Muscle layer of colon (tissue), 2 donors: Measurements from ENCODE around the gene MANBA.

Experiments
- H3K27ac ChIP-seq: one replicate; pipeline ENCODE4 v1.7.0; 2013; ENCODE audit warnings: low read depth, mild to moderate bottlenecking, low read length, moderate library complexity
- H3K27me3 ChIP-seq, 2 donors: one replicate each; pipeline ENCODE4 v1.7.0; 2013; ENCODE audit warnings: low read length in 2 of 2, mild to moderate bottlenecking in 2 of 2; ENCODE audit not compliant: insufficient read depth in 2 of 2, control insufficient read depth in 1 of 2
- H3K36me3 ChIP-seq: one replicate; pipeline ENCODE4 v1.7.0; 2013; ENCODE audit warnings: mild to moderate bottlenecking, low read length; ENCODE audit not compliant: insufficient read depth
- H3K4me1 ChIP-seq: one replicate; pipeline ENCODE4 v1.7.0; 2013; ENCODE audit warnings: mild to moderate bottlenecking, low read length; ENCODE audit not compliant: insufficient read depth
- H3K4me3 ChIP-seq, 2 donors: one replicate each; pipeline ENCODE4 v1.7.0; 2013; ENCODE audit warnings: low read length in 2 of 2, low read depth in 1 of 2, mild to moderate bottlenecking in 1 of 2, moderate library complexity in 1 of 2
- H3K9ac ChIP-seq: one replicate; pipeline ENCODE4 v1.7.0; 2013; ENCODE audit warnings: low read length
- H3K9me3 ChIP-seq: one replicate; pipeline ENCODE4 v1.7.0; 2013; ENCODE audit warnings: mild to moderate bottlenecking, low read length
- donor health status: abdominal sarcoma.
- donor health status: Adenocarcinoma of cecum.

Gene MANBA

GRCh38 chr4:102616636-102617035 lies 144.1 kb downstream of the MANBA start:
- Histone ChIP-seq H3K36me3 (peaks cover 46% of the 10 kb centered on the region), H3K27me3 (no peaks in the 10 kb centered on the region), H3K27ac (no peak overlapping the region), H3K4me3 (no peak overlapping the region), H3K9me3 (no peaks in the 10 kb centered on the region), H3K4me1 (peaks cover 7% of the 10 kb centered on the region), H3K9ac (no peak overlapping the region)

GRCh38 chr4:102614801-102615200 lies 146.0 kb downstream of the MANBA start:
- H3K9ac ChIP-seq: no peak overlapping the region
- H3K36me3 ChIP-seq: peaks cover 63% of the 10 kb centered on the region
- H3K4me1 ChIP-seq: peaks cover 7% of the 10 kb centered on the region
- no peak overlapping the region for H3K4me3 ChIP-seq
- no peaks in the 10 kb centered on the region for H3K27me3 ChIP-seq
- H3K9me3 ChIP-seq: no peaks in the 10 kb centered on the region
- no peak overlapping the region for H3K27ac ChIP-seq

- Histone ChIP-seq H3K9me3 (no peaks in the 10 kb centered on the region), H3K9ac (no peak overlapping the region), H3K27me3 (no peaks in the 10 kb centered on the region), H3K4me1 (peaks cover 7% of the 10 kb centered on the region), H3K36me3 (peaks cover 74% of the 10 kb centered on the region), H3K27ac (no peak overlapping the region), H3K4me3 (no peak overlapping the region)
Measured at GRCh38 chr4:102612824-102613366, 147.9 kb downstream of the MANBA start.

GRCh38 chr4:102612210-102612609 lies 148.6 kb downstream of the MANBA start:
- Histone ChIP-seq H3K36me3 (peaks cover 81% of the 10 kb centered on the region), H3K27ac (no peak overlapping the region), H3K27me3 (no peaks in the 10 kb centered on the region)

GRCh38 chr4:102610476-102610875 lies 150.3 kb downstream of the MANBA start:
- Histone ChIP-seq H3K9ac (no peak overlapping the region), H3K4me1 (no peaks in the 10 kb centered on the region), H3K36me3 (peaks cover 82% of the 10 kb centered on the region), H3K4me3 (no peak overlapping the region), H3K27ac (no peak overlapping the region), H3K27me3 (no peaks in the 10 kb centered on the region), H3K9me3 (no peaks in the 10 kb centered on the region)

More at GRCh38 chr4:102612210-102612609, 148.6 kb downstream of the MANBA start:
- Histone ChIP-seq H3K9me3 (no peaks in the 10 kb centered on the region), H3K4me3 (no peak overlapping the region), H3K4me1 (peaks cover 7% of the 10 kb centered on the region), H3K9ac (no peak overlapping the region)

GRCh38 chr4:102610007-102610406 lies 150.8 kb downstream of the MANBA start:
- no peaks in the 10 kb centered on the region for H3K9me3 ChIP-seq
- no peak overlapping the region for H3K4me3 ChIP-seq
- H3K9ac ChIP-seq: no peak overlapping the region
- H3K27ac ChIP-seq: no peak overlapping the region
- H3K4me1 ChIP-seq: no peaks in the 10 kb centered on the region
- H3K27me3 ChIP-seq: no peaks in the 10 kb centered on the region
- peaks cover 83% of the 10 kb centered on the region for H3K36me3 ChIP-seq

- no peaks in the 10 kb centered on the region for H3K9me3 ChIP-seq
- peaks cover 72% of the 10 kb centered on the region for H3K36me3 ChIP-seq
- no peak overlapping the region for H3K27ac ChIP-seq
- H3K27me3 ChIP-seq: no peaks in the 10 kb centered on the region
- no peak overlapping the region for H3K9ac ChIP-seq
- no peaks in the 10 kb centered on the region for H3K4me1 ChIP-seq
- H3K4me3 ChIP-seq: no peak overlapping the region
Measured at GRCh38 chr4:102608190-102608589, 152.6 kb downstream of the MANBA start.

GRCh38 chr4:102606846-102607450 lies 153.8 kb downstream of the MANBA start:
- no peak overlapping the region for H3K9ac ChIP-seq
- peaks cover 60% of the 10 kb centered on the region for H3K36me3 ChIP-seq
- H3K27me3 ChIP-seq: no peaks in the 10 kb centered on the region
- H3K27ac ChIP-seq: no peak overlapping the region
- no peak overlapping the region for H3K4me3 ChIP-seq
- no peaks in the 10 kb centered on the region for H3K9me3 ChIP-seq
- H3K4me1 ChIP-seq: no peaks in the 10 kb centered on the region

GRCh38 chr4:102606261-102606660 lies 154.5 kb downstream of the MANBA start:
- H3K4me1 ChIP-seq: no peaks in the 10 kb centered on the region
- no peaks in the 10 kb centered on the region for H3K27me3 ChIP-seq
- no peaks in the 10 kb centered on the region for H3K9me3 ChIP-seq
- H3K27ac ChIP-seq: no peak overlapping the region
- H3K36me3 ChIP-seq: peaks cover 58% of the 10 kb centered on the region
- no peak overlapping the region for H3K9ac ChIP-seq
- H3K4me3 ChIP-seq: no peak overlapping the region

- no peaks in the 10 kb centered on the region for H3K27me3 ChIP-seq
- H3K9ac ChIP-seq: no peak overlapping the region
- no peak overlapping the region for H3K4me3 ChIP-seq
- H3K27ac ChIP-seq: no peak overlapping the region
- H3K4me1 ChIP-seq: no peaks in the 10 kb centered on the region
- peaks cover 46% of the 10 kb centered on the region for H3K36me3 ChIP-seq
- no peaks in the 10 kb centered on the region for H3K9me3 ChIP-seq
Measured at GRCh38 chr4:102604222-102604940, 156.4 kb downstream of the MANBA start.

- no peak overlapping the region for H3K4me3 ChIP-seq
- H3K4me1 ChIP-seq: no peaks in the 10 kb centered on the region
- H3K36me3 ChIP-seq: peaks cover 44% of the 10 kb centered on the region
- no peaks in the 10 kb centered on the region for H3K9me3 ChIP-seq
- H3K9ac ChIP-seq: no peak overlapping the region
- no peak overlapping the region for H3K27ac ChIP-seq
- H3K27me3 ChIP-seq: no peaks in the 10 kb centered on the region
Measured at GRCh38 chr4:102601586-102602227, 159.1 kb downstream of the MANBA start.
